Heart left ventricle (tissue), 16 donors: ENCODE measurements around the gene CDH12. TPM values are rescaled to one million over a fixed set of nuclear protein-coding genes. Genes with fewer than 3 reads are reported as not detected.

Source experiments
- ATAC-seq, 4 donors: fragments of 200-7000 bp; cut with Tn5 transposase; one replicate each; pipeline ENCODE4 v1.9.1; 2020 to 2022; ENCODE audit warnings: moderate library complexity in 4 of 4, mild to moderate bottlenecking in 3 of 4, moderate number of reproducible peaks in 1 of 4
- DNase-seq, 5 donors: peaks; one replicate each; pipeline ENCODE4 v3.0.0-alpha.2; 2020
- H3K27ac ChIP-seq, 12 donors: fragments of 200-600 bp; sonication (generic) in 4 of 12; one replicate each; pipeline versions ENCODE4 v1.5.0 to v1.8.0; 2016 to 2022; ENCODE audit warnings: mild to moderate bottlenecking in 2 of 12
- H3K27me3 ChIP-seq, 9 donors: fragments of 200-600 bp; sonication (generic) in 2 of 9; one replicate each; pipeline versions ENCODE4 v1.5.1 to v1.8.0; 2016 to 2022; ENCODE audit warnings: mild to moderate bottlenecking in 3 of 9
- H3K36me3 ChIP-seq, 9 donors: fragments of 200-600 bp; sonication (generic) in 2 of 9; one replicate each; pipeline versions ENCODE4 v1.5.0 to v1.8.0; 2018 to 2022; ENCODE audit warnings: mild to moderate bottlenecking in 2 of 9
- H3K4me1 ChIP-seq, 12 donors: fragments of 200-600 bp; sonication (generic) in 4 of 12; one replicate each; pipeline versions ENCODE4 v1.5.0 to v1.8.0; 2016 to 2022; ENCODE audit warnings: mild to moderate bottlenecking in 3 of 12
- H3K4me3 ChIP-seq, 12 donors: fragments of 200-600 bp; sonication (generic) in 4 of 12; one replicate each; pipeline versions ENCODE4 v1.5.0 to v1.8.0; 2017 to 2022; ENCODE audit warnings: mild to moderate bottlenecking in 9 of 12, moderate library complexity in 4 of 12
- H3K9me3 ChIP-seq, 12 donors: fragments of 200-600 bp; sonication (generic) in 4 of 12; one replicate each; pipeline versions ENCODE4 v1.5.0 to v1.8.0; 2016 to 2022; ENCODE audit warnings: mild to moderate bottlenecking in 1 of 12
- CTCF ChIP-seq, 12 donors: fragments of 200-600 bp; sonication (generic) in 4 of 12; IDR thresholded peaks; one replicate each; pipeline versions ENCODE4 v1.5.0 to v1.8.0; 2018 to 2022; ENCODE audit warnings: antibody characterized with exemption in 12 of 12, mild to moderate bottlenecking in 5 of 12
- POLR2A ChIP-seq, 2 donors: fragments of 450-650 bp; IDR thresholded peaks; one replicate each; pipeline ENCODE4 v1.6.1; 2017; ENCODE audit warnings: antibody characterized with exemption in 2 of 2, mild to moderate bottlenecking in 2 of 2, moderate library complexity in 2 of 2
- WGBS, 4 donors: extraction: QIAGEN DNeasy Blood & Tissue Kit in 2 of 4; methylation state at CpG; one replicate each; pipeline versions ENCODE4 v1.1.5 to v1.1.7; 2013 to 2018; 5-methylcytosine and 5-hydroxymethylcytosine counted together
- intact Hi-C, 10 donors: fragments of 100-400 bp; cut with DNase I; formaldehyde crosslinking; loops; one replicate each; pipeline versions ENCODE4 v1.11.1 to v1.14.2; 2022
- polyA plus RNA-seq, 2 donors: library from polyadenylated mRNA; stranded (reverse); fragments of 200-250 nt; gene quantifications; one replicate each; pipeline ENCODE4 v1.2.3, GENCODE V29; 2013
- total RNA-seq, 9 donors: library from RNA; depleted of rRNA in 2 of 9; stranded (reverse); fragments of >200 nt in 2 of 9; fragmentation: NEBNext Ultra II Directional in 3 of 9; extraction: Animal tissue kit (Norgen Biotek cat#: 25700) in 3 of 9; gene quantifications; one replicate each; pipeline versions ENCODE4 v1.1.0 to v1.2.4, GENCODE V29; 2016 to 2023
- donor health status: ischemic (EF 13 %, LVEDD 7.1; RV severe dilation, severe dysfunction).
- donor health status: healthy with polysubstance abuse.
- donor health status: DM: no; HTN: yes; CAD: no.
- donor health status: DM: no; HTN: no; CAD: no.
- donor health status: ischemic (EF 25% LVEDD 6.9; RV normal size, moderate dysfunction).
- donor health status: ischemic (EF 25% LVEDD 5.7; RV mildly dilated, moderate dysfunction).
- donor health status: healthy.
- donor health status: DM: yes; HTN: yes; CAD: no.
- donor health status: ischemic (EF 35%, LVEDD 5.7; RV mildly dilated, moderate dysfunction).
- donor health status: nonischemic (EF 11% LVEDD 7.7; RV severe dilation, severe dysfunction).
- donor health status: DM: yes; HTN: yes; CAD: no.
- donor health status: PGD.
- donor health status: ischemic (EF 29% LVEDD 5.4; RV normal size, mild dysfunction).
- donor health status: nonischemic (EF 23%, LVEDD 6.1; RV moderate dilation, normal function).

The CDH12 gene
- total and polyA plus RNA-seq, 11 donors: 0.11 TPM; not detected in 10

- Histone ChIP-seq H3K27me3 (no peaks in the 10 kb centered on the region), H3K4me3 (no peak overlapping the region), H3K36me3 (no peaks in the 10 kb centered on the region), H3K27ac (no peak overlapping the region), H3K9me3 (no peaks in the 10 kb centered on the region), H3K4me1 (no peaks in the 10 kb centered on the region)
- no peak for DNase-seq
- no peak for ATAC-seq
- WGBS, 4 donors: 30 to 61% (median 56%) methylated on average over 3 of the region's 3 CpGs
- TF ChIP-seq CTCF (IDR thresholded peaks at IDR 0.05) (no peak), POLR2A (IDR thresholded peaks at IDR 0.05) (no peak)
- intact Hi-C loops: no loop called here
Measured at GRCh38 chr5:21895766-21896350, 957.3 kb downstream of the CDH12 start.

GRCh38 chr5:21893161-21893560 lies 960.0 kb downstream of the CDH12 start:
- WGBS, 4 donors: 91 to 96% (median 93%) methylated on average over 2 of the region's 2 CpGs
- no peaks in the 10 kb centered on the region for H3K9me3 ChIP-seq
- intact Hi-C loops: no loop called here
- H3K4me1 ChIP-seq: no peaks in the 10 kb centered on the region
- H3K27ac ChIP-seq: no peak overlapping the region
- H3K27me3 ChIP-seq: no peaks in the 10 kb centered on the region
- ATAC-seq (no peak), DNase-seq (no peak)
- no peaks in the 10 kb centered on the region for H3K36me3 ChIP-seq
- TF ChIP-seq CTCF (IDR thresholded peaks at IDR 0.05) (no peak), POLR2A (IDR thresholded peaks at IDR 0.05) (no peak)
- H3K4me3 ChIP-seq: no peak overlapping the region

GRCh38 chr5:21889581-21889980 lies 963.6 kb downstream of the CDH12 start:
- Histone ChIP-seq H3K4me1 (no peaks in the 10 kb centered on the region), H3K36me3 (no peaks in the 10 kb centered on the region), H3K27me3 (no peaks in the 10 kb centered on the region), H3K27ac (no peak overlapping the region), H3K9me3 (no peaks in the 10 kb centered on the region), H3K4me3 (no peak overlapping the region)
- ATAC-seq (no peak), DNase-seq (no peak)
- intact Hi-C loops: no loop called here
- TF ChIP-seq CTCF (IDR thresholded peaks at IDR 0.05) (no peak), POLR2A (IDR thresholded peaks at IDR 0.05) (no peak)
- WGBS, 4 donors: 56 to 74% (median 70%) methylated on average over 1 of the region's 1 CpG

GRCh38 chr5:21882074-21882745 lies 970.9 kb downstream of the CDH12 start:
- 84 to 86% (median 85%) methylated on average over 17 of the region's 17 CpGs for WGBS, 4 donors
- H3K36me3 ChIP-seq: no peaks in the 10 kb centered on the region
- intact Hi-C loops: no loop called here

More at GRCh38 chr5:21882074-21882745, 970.9 kb downstream of the CDH12 start:
- DNase-seq (no peak), ATAC-seq (no peak)
- Histone ChIP-seq H3K4me3 (no peak overlapping the region), H3K27ac (no peak overlapping the region), H3K9me3 (no peaks in the 10 kb centered on the region), H3K4me1 (no peaks in the 10 kb centered on the region), H3K27me3 (no peaks in the 10 kb centered on the region)
- TF ChIP-seq CTCF (IDR thresholded peaks at IDR 0.05) (no peak), POLR2A (IDR thresholded peaks at IDR 0.05) (no peak)
